ENCODE results near the gene ESRP2. TPM values are rescaled to one million over a fixed set of nuclear protein-coding genes. Genes with fewer than 3 reads are reported as not detected.

Gene ESRP2
- total RNA-seq, 4 donors from 2014 or later: 0.13 to 2.9 TPM; not detected in 2

- no peak overlapping the region for H3K4me3 ChIP-seq
- H3K27ac ChIP-seq: no peak overlapping the region
- H3K36me3 ChIP-seq: peaks cover 0 to 99% of the 10 kb centered on the region in 2 donors
- H3K9me3 ChIP-seq: no peaks in the 10 kb centered on the region
- peaks cover 0 to 8% (median 0%) of the 10 kb centered on the region in 3 donors for H3K4me1 ChIP-seq
- 93 to 100% methylated on average over 1 to 6 of the region's 18 CpGs for WGBS, 2 donors (ENCODE audit: low coverage in 1 of 2)
- TF ChIP-seq CTCF (IDR thresholded peaks at IDR 0.05) (no peak), EP300 (IDR thresholded peaks at IDR 0.05) (no peak), POLR2AphosphoS5 (IDR thresholded peaks at IDR 0.05) (no peak), POLR2A (IDR thresholded peaks at IDR 0.05) (no peak)
- ATAC-seq: no peak
- no peaks in the 10 kb centered on the region for H3K27me3 ChIP-seq
Measured at GRCh38 chr16:68255712-68256111, 19.8 kb upstream of the ESRP2 start.

- Histone ChIP-seq H3K4me3 (no peak overlapping the region), H3K4me1 (peaks cover 0 to 10% (median 0%) of the 10 kb centered on the region in 3 donors), H3K27me3 (no peaks in the 10 kb centered on the region), H3K27ac (no peak overlapping the region), H3K9me3 (no peaks in the 10 kb centered on the region), H3K36me3 (peaks cover 0 to 99% of the 10 kb centered on the region in 2 donors)
- TF ChIP-seq CTCF (IDR thresholded peaks at IDR 0.05) (no peak), POLR2A (IDR thresholded peaks at IDR 0.05) (no peak), EP300 (IDR thresholded peaks at IDR 0.05) (no peak), POLR2AphosphoS5 (IDR thresholded peaks at IDR 0.05) (no peak)
- WGBS, 2 donors (ENCODE audit: low coverage in 1 of 2): 80% methylated on average over 1 of the region's 4 CpGs; no CpG with 5 or more reads in 1 of the 2 donors
- no peak for ATAC-seq
Measured at GRCh38 chr16:68253721-68254120, 17.8 kb upstream of the ESRP2 start.

GRCh38 chr16:68252383-68252782 is 16.5 kb upstream of the ESRP2 start:
- Histone ChIP-seq H3K9me3 (no peaks in the 10 kb centered on the region), H3K27ac (peak overlapping the region in 1 of 4 donors; percentile 29), H3K4me1 (peaks cover 0 to 12% (median 2%) of the 10 kb centered on the region in 3 donors), H3K4me3 (no peak overlapping the region), H3K36me3 (peaks cover 0 to 90% of the 10 kb centered on the region in 2 donors), H3K27me3 (no peaks in the 10 kb centered on the region)
- 33 to 100% methylated on average over 1 to 2 of the region's 5 CpGs for WGBS, 2 donors (ENCODE audit: low coverage in 1 of 2)
- TF ChIP-seq CTCF (IDR thresholded peaks at IDR 0.05) (no peak), POLR2A (IDR thresholded peaks at IDR 0.05) (no peak), EP300 (IDR thresholded peaks at IDR 0.05) (no peak), POLR2AphosphoS5 (IDR thresholded peaks at IDR 0.05) (no peak)
- no peak for ATAC-seq

- Histone ChIP-seq H3K4me1 (peaks cover 0 to 18% (median 7%) of the 10 kb centered on the region in 3 donors), H3K4me3 (no peak overlapping the region), H3K27me3 (no peaks in the 10 kb centered on the region), H3K9me3 (no peaks in the 10 kb centered on the region), H3K27ac (peak overlapping the region in 1 of 4 donors; percentile 29), H3K36me3 (peaks cover 0 to 85% of the 10 kb centered on the region in 2 donors)
- 77 to 92% methylated on average over 3 to 5 of the region's 5 CpGs for WGBS, 2 donors (ENCODE audit: low coverage in 1 of 2)
- TF ChIP-seq CTCF (IDR thresholded peaks at IDR 0.05) (no peak), POLR2AphosphoS5 (IDR thresholded peaks at IDR 0.05) (no peak), POLR2A (IDR thresholded peaks at IDR 0.05) (no peak), EP300 (IDR thresholded peaks at IDR 0.05) (no peak)
- ATAC-seq: no peak
Measured at GRCh38 chr16:68251832-68252231, 15.9 kb upstream of the ESRP2 start.

GRCh38 chr16:68250951-68251350 is 15.0 kb upstream of the ESRP2 start:
- peaks cover 0 to 76% of the 10 kb centered on the region in 2 donors for H3K36me3 ChIP-seq
- no peak for TF ChIP-seq EP300 (IDR thresholded peaks at IDR 0.05)
- no peak for TF ChIP-seq CTCF (IDR thresholded peaks at IDR 0.05)
- no peak for TF ChIP-seq POLR2A (IDR thresholded peaks at IDR 0.05)
- no peak for TF ChIP-seq POLR2AphosphoS5 (IDR thresholded peaks at IDR 0.05)
- H3K27me3 ChIP-seq: no peaks in the 10 kb centered on the region
- peaks cover 0 to 27% (median 16%) of the 10 kb centered on the region in 3 donors for H3K4me1 ChIP-seq
- no peak for ATAC-seq
- H3K27ac ChIP-seq: no peak overlapping the region
- WGBS, 2 donors (ENCODE audit: low coverage in 1 of 2): 78 to 89% methylated on average over 5 of the region's 6 CpGs
- no peaks in the 10 kb centered on the region for H3K9me3 ChIP-seq
- H3K4me3 ChIP-seq: no peak overlapping the region
